Smooth muscle cell (in vitro differentiated cells): ENCODE data around the gene PRKAR2B. TPM values are rescaled to one million over a fixed set of nuclear protein-coding genes. Genes with fewer than 3 reads are reported as not detected.

Source experiments
- DNase-seq: peaks from one replicate; lab custom pipeline; 2025; ENCODE audit not compliant: unreplicated experiment; lab: John Stamatoyannopoulos, UW
- H2AFZ ChIP-seq: fragments of 200-600 bp; sonication (generic); 2 replicates; pipeline ENCODE4 v1.6.0; 2016; ENCODE audit warnings: antibody characterized with exemption, low read depth, mild to moderate bottlenecking
- H3F3A ChIP-seq: fragments of 200-600 bp; sonication (generic); 2 replicates; pipeline ENCODE4 v1.6.0; 2017; ENCODE audit warnings: antibody characterized with exemption, low read depth
- H3K27ac ChIP-seq: fragments of 200-600 bp; sonication (generic); 2 replicates; pipeline ENCODE4 v1.5.1; 2016; ENCODE audit warnings: low read depth, mild to moderate bottlenecking
- H3K27me3 ChIP-seq: fragments of 200-600 bp; sonication (generic); 2 replicates; pipeline ENCODE4 v1.6.1; 2016; ENCODE audit warnings: low read depth, mild to moderate bottlenecking
- H3K36me3 ChIP-seq: fragments of 200-600 bp; sonication (generic); 2 replicates; pipeline ENCODE4 v1.5.1; 2016; ENCODE audit warnings: low read depth
- H3K4me1 ChIP-seq: fragments of 200-600 bp; sonication (generic); 2 replicates; pipeline ENCODE4 v1.5.1; 2016; ENCODE audit warnings: low read depth
- H3K4me2 ChIP-seq: fragments of 200-600 bp; sonication (generic); 2 replicates; pipeline ENCODE4 v1.6.0; 2016; ENCODE audit warnings: mild to moderate bottlenecking
- H3K4me3 ChIP-seq: fragments of 200-600 bp; sonication (generic); 2 replicates; pipeline ENCODE4 v1.5.1; 2016; ENCODE audit warnings: mild to moderate bottlenecking
- H3K79me2 ChIP-seq: fragments of 200-600 bp; sonication (generic); 2 replicates; pipeline ENCODE4 v1.6.0; 2016; ENCODE audit warnings: low read depth, mild to moderate bottlenecking
- H3K9ac ChIP-seq: fragments of 200-600 bp; sonication (generic); 2 replicates; pipeline ENCODE4 v1.6.0; 2016; ENCODE audit warnings: low read depth
- H3K9me3 ChIP-seq: fragments of 200-600 bp; sonication (generic); replicated peaks from 2 replicates; pipeline ENCODE4 v1.5.1; 2016; ENCODE audit warnings: low read depth
- H4K20me1 ChIP-seq: fragments of 200-600 bp; sonication (generic); 2 replicates; pipeline ENCODE4 v1.6.0; 2016; ENCODE audit warnings: low read depth
- WGBS: methylation state at CpG from one replicate; pipeline ENCODE4 v1.1.7; 2016; ENCODE audit warnings: low lambda C conversion rate; 5-methylcytosine and 5-hydroxymethylcytosine counted together
- polyA plus RNA-seq: library from polyadenylated mRNA; unstranded; fragments of >200 nt; fragmentation: Nextera tagmentation; extraction: Ambion mirVana; gene quantifications from 2 replicates; pipeline ENCODE4 v1.2.1, GENCODE V29; 2016
- total RNA-seq: library from RNA; depleted of rRNA; stranded (reverse); fragments of >200 nt; gene quantifications from 2 replicates; pipeline ENCODE4 v1.2.3, GENCODE V29; 2014
- TF ChIP-seq, protein P1 (sequence below): fragments of 200-600 bp; sonication (generic); IDR thresholded peaks from 2 replicates; pipeline ENCODE4 v1.5.1; 2017; ENCODE audit warnings: borderline replicate concordance, mild to moderate bottlenecking, antibody characterized with exemption; ENCODE audit not compliant: insufficient read depth, poor library complexity, severe bottlenecking

PRKAR2B gene
- total and polyA plus RNA-seq, 2 experiments from 2014 or later: 3.4 to 3.5 TPM

DNA sequence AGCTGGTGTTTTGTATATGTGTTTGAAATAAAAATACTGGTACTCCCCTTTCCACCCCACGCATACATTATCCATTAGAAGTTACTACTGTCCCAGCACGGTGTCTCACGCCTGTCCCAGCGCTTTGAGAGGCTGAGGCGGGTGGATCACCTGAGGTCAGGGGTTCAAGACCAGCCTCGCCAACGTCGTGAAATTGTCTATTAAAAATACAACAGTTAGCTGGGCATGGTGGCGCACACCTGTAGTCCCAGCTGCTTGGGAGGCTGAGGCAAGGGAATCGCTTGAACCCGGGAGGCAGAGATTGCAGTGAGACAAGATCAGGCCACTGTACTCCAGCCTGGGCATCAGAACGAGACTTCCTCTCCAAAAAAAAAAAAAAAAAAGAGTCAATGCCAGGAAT, 127.0 kb downstream of the PRKAR2B start:
- Histone ChIP-seq H3F3A (peaks cover 16% of the 10 kb centered on the region), H3K9me3 (no peaks in the 10 kb centered on the region), H3K27ac (no peak overlapping the region), H3K4me2 (no peak overlapping the region), H3K27me3 (no peaks in the 10 kb centered on the region), H4K20me1 (peaks cover 65% of the 10 kb centered on the region), H3K9ac (no peak overlapping the region), H3K4me3 (no peak overlapping the region), H3K36me3 (no peaks in the 10 kb centered on the region), H3K4me1 (peaks cover 37% of the 10 kb centered on the region), H2AFZ (no peak overlapping the region), H3K79me2 (peaks cover 65% of the 10 kb centered on the region)
- WGBS: over 99% methylated on average over 12 of the region's 12 CpGs
- DNase-seq: no peak
- TF ChIP-seq, protein P1, sequence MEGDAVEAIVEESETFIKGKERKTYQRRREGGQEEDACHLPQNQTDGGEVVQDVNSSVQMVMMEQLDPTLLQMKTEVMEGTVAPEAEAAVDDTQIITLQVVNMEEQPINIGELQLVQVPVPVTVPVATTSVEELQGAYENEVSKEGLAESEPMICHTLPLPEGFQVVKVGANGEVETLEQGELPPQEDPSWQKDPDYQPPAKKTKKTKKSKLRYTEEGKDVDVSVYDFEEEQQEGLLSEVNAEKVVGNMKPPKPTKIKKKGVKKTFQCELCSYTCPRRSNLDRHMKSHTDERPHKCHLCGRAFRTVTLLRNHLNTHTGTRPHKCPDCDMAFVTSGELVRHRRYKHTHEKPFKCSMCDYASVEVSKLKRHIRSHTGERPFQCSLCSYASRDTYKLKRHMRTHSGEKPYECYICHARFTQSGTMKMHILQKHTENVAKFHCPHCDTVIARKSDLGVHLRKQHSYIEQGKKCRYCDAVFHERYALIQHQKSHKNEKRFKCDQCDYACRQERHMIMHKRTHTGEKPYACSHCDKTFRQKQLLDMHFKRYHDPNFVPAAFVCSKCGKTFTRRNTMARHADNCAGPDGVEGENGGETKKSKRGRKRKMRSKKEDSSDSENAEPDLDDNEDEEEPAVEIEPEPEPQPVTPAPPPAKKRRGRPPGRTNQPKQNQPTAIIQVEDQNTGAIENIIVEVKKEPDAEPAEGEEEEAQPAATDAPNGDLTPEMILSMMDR: no peak

DNA sequence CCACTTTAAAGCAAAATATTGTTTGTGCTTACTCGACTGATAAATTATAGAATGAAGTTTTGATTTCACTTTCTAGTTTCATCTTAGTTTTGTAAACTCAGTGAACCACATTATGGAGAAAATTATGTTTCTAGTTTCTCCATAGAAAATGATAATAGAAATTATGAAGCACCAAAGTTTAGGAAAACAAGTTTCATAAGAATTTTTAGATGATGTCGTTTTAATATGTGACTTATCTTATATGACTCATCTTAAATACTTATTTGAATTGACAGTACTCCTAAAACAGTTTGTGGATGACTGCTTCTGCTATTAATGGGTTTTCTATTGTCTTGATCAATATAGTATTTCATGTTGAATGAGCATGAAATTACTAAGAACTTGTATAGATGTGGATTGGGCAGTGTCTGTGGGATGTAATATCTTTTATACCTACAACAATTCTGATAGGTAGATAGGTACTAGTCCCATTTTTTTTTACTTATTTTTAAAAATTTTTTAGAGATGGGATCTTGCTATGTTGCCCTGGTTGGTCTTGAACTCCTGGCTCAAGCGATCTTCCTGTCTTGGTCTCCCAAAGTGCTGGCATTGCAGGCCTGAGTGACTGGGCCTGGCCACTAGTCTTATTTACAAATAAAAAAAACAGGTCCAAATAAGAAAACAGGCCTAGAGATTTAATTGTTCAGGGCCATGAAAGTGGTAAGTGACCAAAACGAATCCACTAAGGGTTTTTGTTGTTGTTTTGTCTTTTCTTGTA, 127.9 kb downstream of the PRKAR2B start:
- Histone ChIP-seq H3K4me1 (peaks cover 27% of the 10 kb centered on the region), H3K4me2 (no peak overlapping the region), H3F3A (peaks cover 12% of the 10 kb centered on the region), H4K20me1 (peaks cover 75% of the 10 kb centered on the region), H3K27ac (no peak overlapping the region), H3K79me2 (peaks cover 75% of the 10 kb centered on the region), H2AFZ (no peak overlapping the region), H3K27me3 (no peaks in the 10 kb centered on the region), H3K4me3 (no peak overlapping the region), H3K9me3 (no peaks in the 10 kb centered on the region), H3K36me3 (no peaks in the 10 kb centered on the region), H3K9ac (no peak overlapping the region)
- TF ChIP-seq, protein P1: no peak
- no peak for DNase-seq
- 88% methylated on average over 4 of the region's 4 CpGs for WGBS

- Histone ChIP-seq H3K4me2 (no peak overlapping the region), H2AFZ (no peak overlapping the region), H3K9me3 (no peaks in the 10 kb centered on the region), H4K20me1 (peaks cover 82% of the 10 kb centered on the region), H3K4me1 (peaks cover 27% of the 10 kb centered on the region), H3K9ac (no peak overlapping the region), H3F3A (peaks cover 9% of the 10 kb centered on the region), H3K27me3 (no peaks in the 10 kb centered on the region), H3K36me3 (no peaks in the 10 kb centered on the region), H3K4me3 (no peak overlapping the region), H3K27ac (no peak overlapping the region), H3K79me2 (peaks cover 82% of the 10 kb centered on the region)
- no peak for DNase-seq
- TF ChIP-seq, protein P1: no peak
- 70% methylated on average over 2 of the region's 2 CpGs for WGBS
These were observed 128.7 kb downstream of the PRKAR2B start for GRCh38 chr7:107173191-107173590.
